Activated naive CD4-positive, alpha-beta T cell treated with anti-CD3 and anti-CD28 coated beads, Interleukin-2, amount 50 U/mL, for 24 hours (primary cell): ENCODE results near the gene SLC35F1.
"Not testable (repeated sequence)": the region's sequence is repeated elsewhere in the genome, so short reads cannot be mapped to it uniquely, and the experiment has no call there.

ENCODE experiments used
- H3K27ac Mint-ChIP-seq: one replicate; pipeline ENCODE4 v1.8.0; 2021; ENCODE audit warnings: mild to moderate bottlenecking, mixed read lengths
- H3K27me3 Mint-ChIP-seq: one replicate; pipeline ENCODE4 v1.8.0; 2021; ENCODE audit warnings: mixed read lengths
- H3K36me3 Mint-ChIP-seq: one replicate; pipeline ENCODE4 v1.8.0; 2021; ENCODE audit warnings: mixed read lengths
- H3K4me1 Mint-ChIP-seq: one replicate; pipeline ENCODE4 v1.8.0; 2021; ENCODE audit warnings: mixed read lengths
- H3K4me3 Mint-ChIP-seq: one replicate; pipeline ENCODE4 v1.8.0; 2021; ENCODE audit warnings: mild to moderate bottlenecking, mixed read lengths
- H3K9me3 Mint-ChIP-seq: one replicate; pipeline ENCODE4 v1.8.0; 2021; ENCODE audit warnings: mixed read lengths

The SLC35F1 gene

GRCh38 chr6:117955684-117956256 is 48.7 kb downstream of the SLC35F1 start:
- Mint-ChIP-seq H3K4me3 (no peak overlapping the region), H3K27me3 (peaks cover 13% of the 10 kb centered on the region), H3K36me3 (no peaks in the 10 kb centered on the region), H3K27ac (no peak overlapping the region), H3K9me3 (no peaks in the 10 kb centered on the region), H3K4me1 (no peaks in the 10 kb centered on the region)

DNA sequence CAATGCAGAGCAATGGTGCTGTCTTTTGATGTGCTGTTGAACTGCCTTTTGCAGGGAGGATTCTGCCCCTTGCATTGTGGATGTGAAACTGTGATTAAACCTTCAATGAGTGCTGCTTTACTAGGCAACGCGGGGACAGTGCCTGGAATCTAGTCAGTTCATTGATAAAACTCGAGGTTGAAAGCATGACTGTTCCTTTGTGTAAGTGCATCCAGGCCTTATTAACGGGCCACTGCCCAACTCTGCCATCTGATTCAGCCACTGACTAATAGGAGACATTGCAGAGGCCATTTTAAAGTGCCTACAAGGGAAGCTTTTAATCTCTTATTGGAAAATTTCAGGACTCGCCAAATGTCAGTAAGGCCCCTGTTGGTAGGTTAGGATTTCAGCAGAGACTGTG is 49.3 kb downstream of the SLC35F1 start:
- Mint-ChIP-seq H3K36me3 (no peaks in the 10 kb centered on the region), H3K4me3 (no peak overlapping the region), H3K4me1 (no peaks in the 10 kb centered on the region), H3K27me3 (peaks cover 14% of the 10 kb centered on the region), H3K9me3 (no peaks in the 10 kb centered on the region), H3K27ac (no peak overlapping the region)

- Mint-ChIP-seq H3K4me1 (no peaks in the 10 kb centered on the region), H3K27me3 (peaks cover 9% of the 10 kb centered on the region), H3K4me3 (no peak overlapping the region), H3K9me3 (no peaks in the 10 kb centered on the region), H3K27ac (no peak overlapping the region), H3K36me3 (no peaks in the 10 kb centered on the region)
Measured at GRCh38 chr6:117958536-117958935, 51.5 kb downstream of the SLC35F1 start.

- no peak overlapping the region for H3K27ac Mint-ChIP-seq
- no peaks in the 10 kb centered on the region for H3K9me3 Mint-ChIP-seq
- H3K4me3 Mint-ChIP-seq = no peak overlapping the region
- H3K4me1 Mint-ChIP-seq = no peaks in the 10 kb centered on the region
- no peaks in the 10 kb centered on the region for H3K36me3 Mint-ChIP-seq
- H3K27me3 Mint-ChIP-seq = peaks cover 6% of the 10 kb centered on the region
Measured at GRCh38 chr6:117960877-117961276, 53.8 kb downstream of the SLC35F1 start.

DNA sequence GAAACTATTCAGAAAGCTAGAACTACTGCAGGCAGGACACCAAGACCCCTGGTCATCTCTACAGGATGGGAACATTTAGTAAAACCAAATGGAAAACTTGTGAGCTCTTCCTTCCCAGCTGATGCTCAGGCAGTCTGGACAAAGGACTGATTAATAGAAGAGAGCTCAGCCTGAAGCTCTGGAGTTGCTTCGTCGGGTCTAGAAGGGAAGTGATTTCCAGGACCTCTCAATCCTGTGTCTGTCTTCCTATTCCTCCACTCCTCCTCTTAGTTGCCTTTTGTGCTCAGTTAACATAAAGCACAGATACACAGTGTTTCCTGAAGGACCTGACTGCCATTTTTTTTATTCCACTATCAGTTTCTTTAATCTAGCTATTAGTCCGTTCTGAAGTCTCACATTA is 54.2 kb downstream of the SLC35F1 start:
- no peaks in the 10 kb centered on the region for H3K9me3 Mint-ChIP-seq

GRCh38 chr6:117965763-117966162 is 58.7 kb downstream of the SLC35F1 start:
- not testable (repeated sequence) for H3K27me3 Mint-ChIP-seq, H3K27ac Mint-ChIP-seq, H3K4me1 Mint-ChIP-seq, H3K9me3 Mint-ChIP-seq, H3K36me3 Mint-ChIP-seq, H3K4me3 Mint-ChIP-seq

More for the DNA sequence above, 54.2 kb downstream of the SLC35F1 start:
- Mint-ChIP-seq H3K27ac (no peak overlapping the region), H3K36me3 (no peaks in the 10 kb centered on the region), H3K4me1 (no peaks in the 10 kb centered on the region), H3K4me3 (no peak overlapping the region), H3K27me3 (peaks cover 6% of the 10 kb centered on the region)

DNA sequence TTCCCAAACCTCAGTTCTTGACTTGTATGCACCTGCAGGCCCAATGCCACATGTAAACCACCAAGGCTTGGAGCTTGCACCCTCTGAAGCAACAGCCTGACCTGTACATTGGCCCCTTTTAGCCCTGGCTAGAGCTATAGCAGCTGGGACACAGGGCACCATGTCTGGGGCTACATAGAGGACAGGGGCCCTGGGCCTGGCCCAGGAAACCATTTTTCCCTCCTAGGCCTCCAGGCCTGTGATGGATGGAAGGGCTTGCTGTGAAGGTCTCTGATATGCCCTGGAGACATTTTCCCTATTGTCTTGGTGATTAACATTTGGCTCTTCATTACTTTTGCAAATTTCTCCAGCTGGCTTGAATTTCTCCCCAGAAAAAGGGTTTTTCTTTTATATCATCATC is 64.6 kb downstream of the SLC35F1 start:
- no peaks in the 10 kb centered on the region for H3K4me1 Mint-ChIP-seq
- H3K4me3 Mint-ChIP-seq = no peak overlapping the region
- no peak overlapping the region for H3K27ac Mint-ChIP-seq
- peaks cover 8% of the 10 kb centered on the region for H3K9me3 Mint-ChIP-seq
- peaks cover 1% of the 10 kb centered on the region for H3K36me3 Mint-ChIP-seq
- peaks cover 3% of the 10 kb centered on the region for H3K27me3 Mint-ChIP-seq

GRCh38 chr6:117974914-117975627 is 68.0 kb downstream of the SLC35F1 start:
- H3K27ac Mint-ChIP-seq = no peak overlapping the region
- H3K36me3 Mint-ChIP-seq = peaks cover 1% of the 10 kb centered on the region
- peaks cover 6% of the 10 kb centered on the region for H3K27me3 Mint-ChIP-seq
- H3K4me1 Mint-ChIP-seq = no peaks in the 10 kb centered on the region
- no peak overlapping the region for H3K4me3 Mint-ChIP-seq
- peaks cover 8% of the 10 kb centered on the region for H3K9me3 Mint-ChIP-seq

- H3K36me3 Mint-ChIP-seq = no peaks in the 10 kb centered on the region
- H3K4me1 Mint-ChIP-seq = no peaks in the 10 kb centered on the region
Measured at GRCh38 chr6:117976030-117976651, 69.1 kb downstream of the SLC35F1 start.

GRCh38 chr6:117985916-117986315 is 78.9 kb downstream of the SLC35F1 start:
- H3K27ac Mint-ChIP-seq = no peak overlapping the region

More at GRCh38 chr6:117976030-117976651, 69.1 kb downstream of the SLC35F1 start:
- Mint-ChIP-seq H3K27ac (no peak overlapping the region), H3K27me3 (peaks cover 5% of the 10 kb centered on the region), H3K9me3 (peaks cover 8% of the 10 kb centered on the region), H3K4me3 (no peak overlapping the region)

GRCh38 chr6:117986396-117986795 is 79.3 kb downstream of the SLC35F1 start:
- no peaks in the 10 kb centered on the region for H3K36me3 Mint-ChIP-seq
- H3K27ac Mint-ChIP-seq = no peak overlapping the region
- no peaks in the 10 kb centered on the region for H3K9me3 Mint-ChIP-seq
- peaks cover 4% of the 10 kb centered on the region for H3K27me3 Mint-ChIP-seq
- no peaks in the 10 kb centered on the region for H3K4me1 Mint-ChIP-seq
- H3K4me3 Mint-ChIP-seq = no peak overlapping the region

More at GRCh38 chr6:117985916-117986315, 78.9 kb downstream of the SLC35F1 start:
- Mint-ChIP-seq H3K9me3 (no peaks in the 10 kb centered on the region), H3K36me3 (no peaks in the 10 kb centered on the region), H3K4me3 (no peak overlapping the region), H3K4me1 (no peaks in the 10 kb centered on the region), H3K27me3 (peaks cover 4% of the 10 kb centered on the region)

DNA sequence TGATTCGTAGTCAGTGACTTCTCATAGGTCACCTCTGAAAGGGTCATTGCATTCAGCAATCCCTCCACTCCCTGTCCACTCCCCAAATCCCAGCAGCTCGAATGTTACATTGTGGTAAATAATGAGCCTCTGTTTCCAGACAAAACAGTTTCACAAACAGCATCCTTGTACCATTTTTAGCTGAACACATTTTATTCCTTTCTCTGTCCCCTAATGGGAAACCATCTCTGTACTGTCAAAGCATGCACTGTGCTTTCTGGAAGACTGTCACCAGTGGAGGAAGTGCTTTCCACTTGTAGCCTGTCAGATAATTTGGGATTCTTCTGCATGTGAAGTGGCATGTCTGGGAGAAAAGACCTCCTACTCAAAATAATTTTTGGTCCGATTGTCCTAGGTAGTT is 82.0 kb downstream of the SLC35F1 start:
- Mint-ChIP-seq H3K27me3 (peaks cover 9% of the 10 kb centered on the region), H3K9me3 (no peaks in the 10 kb centered on the region), H3K4me3 (no peak overlapping the region)

GRCh38 chr6:117990151-117990550 is 83.1 kb downstream of the SLC35F1 start:
- H3K36me3 Mint-ChIP-seq = no peaks in the 10 kb centered on the region
- no peaks in the 10 kb centered on the region for H3K4me1 Mint-ChIP-seq
- no peak overlapping the region for H3K4me3 Mint-ChIP-seq
- H3K27me3 Mint-ChIP-seq = peaks cover 11% of the 10 kb centered on the region
- no peak overlapping the region for H3K27ac Mint-ChIP-seq
- H3K9me3 Mint-ChIP-seq = no peaks in the 10 kb centered on the region

More for the DNA sequence above, 82.0 kb downstream of the SLC35F1 start:
- Mint-ChIP-seq H3K27ac (no peak overlapping the region), H3K36me3 (no peaks in the 10 kb centered on the region), H3K4me1 (no peaks in the 10 kb centered on the region)

DNA sequence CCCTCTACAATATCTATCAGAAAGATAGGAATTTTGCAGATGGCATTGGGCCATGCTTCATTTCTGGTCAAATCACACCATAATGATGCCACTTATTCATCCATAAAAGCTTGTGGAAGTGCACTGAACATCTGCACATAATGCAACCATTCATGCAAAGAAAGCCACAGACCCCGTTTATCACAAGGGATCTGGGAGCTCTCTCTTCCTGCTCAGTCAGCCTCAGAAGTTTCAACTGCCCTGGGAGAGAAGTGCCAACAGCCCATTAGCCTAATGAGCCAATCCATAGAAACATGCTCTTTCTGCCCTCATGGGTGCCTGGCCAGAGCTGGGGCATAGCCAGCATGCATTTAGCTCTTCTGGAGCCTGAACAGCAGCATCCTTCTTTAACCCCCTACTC is 85.8 kb downstream of the SLC35F1 start:
- Mint-ChIP-seq H3K27ac (no peak overlapping the region), H3K9me3 (no peaks in the 10 kb centered on the region), H3K4me3 (no peak overlapping the region), H3K36me3 (no peaks in the 10 kb centered on the region), H3K27me3 (peaks cover 11% of the 10 kb centered on the region), H3K4me1 (no peaks in the 10 kb centered on the region)

- Mint-ChIP-seq H3K9me3 (peaks cover 6% of the 10 kb centered on the region), H3K36me3 (no peaks in the 10 kb centered on the region), H3K4me1 (no peaks in the 10 kb centered on the region), H3K4me3 (no peak overlapping the region), H3K27me3 (peaks cover 4% of the 10 kb centered on the region), H3K27ac (no peak overlapping the region)
Measured at GRCh38 chr6:118012944-118013343, 105.9 kb downstream of the SLC35F1 start.

GRCh38 chr6:118016532-118016931 is 109.5 kb downstream of the SLC35F1 start:
- H3K9me3 Mint-ChIP-seq = no peaks in the 10 kb centered on the region

More at GRCh38 chr6:118016532-118016931, 109.5 kb downstream of the SLC35F1 start:
- H3K27me3 Mint-ChIP-seq = peaks cover 2% of the 10 kb centered on the region
- H3K4me3 Mint-ChIP-seq = no peak overlapping the region
- H3K4me1 Mint-ChIP-seq = no peaks in the 10 kb centered on the region
- no peak overlapping the region for H3K27ac Mint-ChIP-seq
- no peaks in the 10 kb centered on the region for H3K36me3 Mint-ChIP-seq
